Embryonic facial prominence (tissue), 1 donor: ENCODE measurements around the gene DBN1.
A peak's percentile ranks its signal among the peaks of the same experiment; 100 is the strongest.

Experiments used
- DNase-seq: peaks from one replicate; pipeline ENCODE4 v3.0.0-alpha.2; 2016; ENCODE audit errors: extremely low spot score

The DBN1 gene

GRCh38 chr5:177472460-177473442 is 683 bp downstream of the DBN1 start:
- no peak for DNase-seq

DNA sequence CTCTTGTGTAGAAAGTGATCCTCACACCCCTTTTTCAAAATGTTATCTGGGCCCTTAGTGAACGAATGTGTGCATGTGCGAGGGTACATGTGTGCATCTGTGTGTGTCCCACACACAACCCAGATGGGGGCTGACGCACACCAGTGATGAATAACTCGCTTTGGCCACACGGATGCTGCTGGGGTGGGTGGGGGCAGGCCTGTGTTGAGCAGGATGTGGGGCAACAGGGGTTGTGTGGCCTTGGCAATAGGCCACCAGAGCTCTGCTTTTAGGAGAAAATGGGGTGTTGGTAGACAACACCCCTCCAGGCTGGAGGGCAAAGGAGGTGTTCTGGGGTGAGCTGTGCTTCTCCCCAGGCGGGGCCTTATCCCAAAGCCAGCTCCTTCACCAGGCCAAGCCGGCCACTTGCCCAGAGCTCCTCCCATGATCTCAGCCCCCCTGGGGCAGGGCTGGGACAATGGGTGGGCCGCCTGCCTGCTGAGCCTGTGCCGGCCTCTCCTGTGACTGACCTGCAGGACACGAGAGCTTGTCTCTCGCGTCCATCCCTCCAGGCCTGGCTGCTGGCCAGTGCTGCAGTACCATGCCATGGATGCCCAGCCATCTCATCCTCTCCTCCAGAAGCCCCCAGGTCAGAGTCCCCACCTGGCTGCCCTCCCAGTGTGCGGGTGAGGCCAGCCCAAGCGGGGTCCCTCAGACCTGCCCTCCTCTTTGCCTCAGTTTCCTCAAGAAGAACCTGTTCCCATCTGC is 1.7 kb downstream of the DBN1 start:
- no peak for DNase-seq

- no peak for DNase-seq
Observed at GRCh38 chr5:177470759-177471536, 2.5 kb downstream of the DBN1 start.

DNA sequence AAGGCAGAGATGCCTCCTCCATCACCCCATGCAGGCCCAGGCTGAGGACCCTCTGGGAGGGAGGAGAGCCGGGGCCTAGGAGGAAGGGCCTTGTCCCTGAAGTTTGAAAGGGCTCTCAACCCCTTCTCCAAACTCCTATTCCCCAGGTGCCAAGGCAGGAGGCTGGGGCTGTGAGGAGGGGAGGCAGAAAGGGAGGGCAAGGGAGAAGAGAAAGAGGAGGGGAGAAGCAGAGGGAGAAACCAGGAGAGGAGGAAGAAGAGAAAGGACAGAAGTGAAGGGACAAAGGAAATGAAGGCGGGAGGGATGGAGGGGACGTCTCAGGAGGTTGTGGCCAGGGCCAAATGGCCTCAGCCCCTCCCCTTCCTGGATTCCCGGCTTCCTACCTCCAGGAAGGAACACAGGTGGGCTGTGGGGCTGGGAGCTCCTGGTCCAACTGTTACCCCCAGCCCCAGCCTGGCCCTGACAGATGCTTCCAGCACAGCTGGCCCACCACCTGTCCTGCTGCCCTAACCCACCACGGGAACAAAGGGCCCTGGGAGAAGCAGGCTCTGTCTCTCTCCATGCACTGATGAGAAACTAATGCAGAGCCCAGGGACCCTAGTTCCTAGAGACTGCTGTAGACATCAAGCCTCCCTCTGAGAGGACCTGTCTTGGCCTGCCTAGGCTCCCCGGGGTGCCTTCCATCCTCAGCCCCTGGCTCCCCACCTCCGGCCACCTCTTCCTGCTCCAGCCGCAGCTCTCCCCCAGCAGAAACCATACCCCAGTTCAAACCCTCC is 3.5 kb downstream of the DBN1 start:
- no peak for DNase-seq

GRCh38 chr5:177468685-177469628 is 4.5 kb downstream of the DBN1 start:
- no peak for DNase-seq

- no peak for DNase-seq
Observed at GRCh38 chr5:177468329-177468684, 5.1 kb downstream of the DBN1 start.

GRCh38 chr5:177467436-177467835 is 6.0 kb downstream of the DBN1 start:
- DNase-seq: no peak

DNA sequence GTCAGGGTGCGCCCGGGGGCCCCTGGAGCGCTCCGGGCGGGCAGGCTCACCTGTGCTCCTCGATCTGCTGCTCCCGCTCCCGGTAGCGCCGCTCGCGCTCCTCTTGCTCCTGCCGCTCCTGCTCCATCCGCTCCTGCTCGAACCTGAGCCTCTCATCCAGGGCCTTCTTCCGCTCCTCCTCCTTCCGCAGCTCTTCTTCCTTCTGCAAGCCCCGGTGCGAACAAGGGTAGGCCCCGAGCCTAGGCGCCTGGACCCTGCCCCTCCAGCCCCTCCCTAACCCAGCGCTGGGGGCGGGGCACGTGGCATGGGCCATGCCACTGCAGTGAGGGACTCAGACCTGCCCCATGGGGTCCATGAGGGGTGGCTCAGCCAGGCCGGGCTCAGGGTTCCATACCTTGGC is 6.6 kb downstream of the DBN1 start:
- DNase-seq: no peak

- no peak for DNase-seq
Observed at GRCh38 chr5:177465044-177465443, 8.4 kb downstream of the DBN1 start.

DNA sequence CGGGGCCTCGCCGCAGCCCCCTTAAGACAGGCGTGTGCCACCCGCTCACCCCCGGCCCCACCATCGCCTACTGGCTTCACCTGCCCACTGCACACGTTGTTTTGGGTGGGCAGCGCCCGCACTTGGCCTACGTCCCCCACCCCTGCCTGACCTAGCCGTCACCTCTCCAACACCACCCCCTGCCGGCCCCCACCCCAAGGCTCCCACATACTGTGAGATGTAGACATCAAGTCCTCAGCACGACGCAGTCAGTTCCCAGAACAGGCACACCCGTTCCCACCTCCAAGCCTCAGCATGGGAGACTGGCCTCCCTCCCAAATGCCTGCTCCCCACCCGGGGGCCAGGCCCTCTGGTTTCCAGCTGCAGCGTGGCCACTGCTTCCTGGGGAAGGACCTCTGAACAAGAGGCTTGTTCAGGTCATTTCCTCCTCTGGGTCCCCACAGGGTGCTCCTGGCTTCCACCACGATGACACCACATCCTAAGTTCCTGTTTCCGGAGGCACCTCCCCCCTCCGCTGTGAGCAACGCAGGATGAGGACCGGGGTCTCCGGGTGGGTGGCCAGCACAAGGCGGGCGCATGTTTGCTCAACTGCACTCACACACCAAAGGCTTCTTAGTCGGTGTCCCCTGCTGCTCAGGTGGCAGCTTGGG is 11.3 kb downstream of the DBN1 start:
- no peak for DNase-seq

DNA sequence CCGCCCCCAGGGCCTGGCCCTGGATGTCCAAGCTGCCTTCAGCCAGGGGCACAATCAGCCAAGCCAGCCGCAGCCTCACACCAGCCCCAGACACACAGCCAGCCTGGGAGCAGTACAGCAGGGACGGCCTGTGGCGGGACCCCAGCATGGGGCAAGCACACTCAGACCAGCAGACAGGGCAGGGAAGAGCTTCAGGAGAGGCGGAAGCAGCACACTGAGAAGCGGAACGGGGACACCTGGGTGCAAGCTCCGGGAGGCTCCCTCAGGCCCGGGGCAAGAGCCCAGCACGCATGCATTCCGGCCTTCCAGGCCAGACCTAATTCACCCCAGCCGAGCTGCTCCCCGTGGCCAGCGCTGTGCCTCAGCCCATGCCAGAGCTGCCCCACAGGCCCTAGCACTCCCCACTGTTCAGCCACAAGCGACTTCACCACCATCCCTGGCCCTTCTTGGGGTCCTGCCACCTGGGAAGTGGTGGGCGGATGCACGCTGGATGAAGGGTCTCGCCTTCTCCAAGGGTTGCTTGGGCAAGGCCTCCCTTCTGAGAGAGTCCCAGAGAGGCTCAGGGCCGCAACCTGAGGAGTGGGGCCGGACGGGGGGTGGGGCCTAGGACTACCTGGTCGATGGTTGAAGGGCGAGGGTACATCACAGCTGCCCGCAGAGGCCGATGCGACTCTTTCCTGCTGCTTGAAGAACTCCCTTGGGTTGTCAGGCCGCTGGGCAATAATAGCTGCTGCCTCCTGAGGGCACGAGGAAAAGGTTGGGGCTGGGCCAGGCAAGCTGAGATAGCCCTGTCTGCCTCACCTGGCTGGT is 13.4 kb downstream of the DBN1 start:
- no peak for DNase-seq

GRCh38 chr5:177459357-177459756 is 14.1 kb downstream of the DBN1 start:
- no peak for DNase-seq

- DNase-seq: no peak
Observed at GRCh38 chr5:177458912-177459350, 14.5 kb downstream of the DBN1 start.

DNA sequence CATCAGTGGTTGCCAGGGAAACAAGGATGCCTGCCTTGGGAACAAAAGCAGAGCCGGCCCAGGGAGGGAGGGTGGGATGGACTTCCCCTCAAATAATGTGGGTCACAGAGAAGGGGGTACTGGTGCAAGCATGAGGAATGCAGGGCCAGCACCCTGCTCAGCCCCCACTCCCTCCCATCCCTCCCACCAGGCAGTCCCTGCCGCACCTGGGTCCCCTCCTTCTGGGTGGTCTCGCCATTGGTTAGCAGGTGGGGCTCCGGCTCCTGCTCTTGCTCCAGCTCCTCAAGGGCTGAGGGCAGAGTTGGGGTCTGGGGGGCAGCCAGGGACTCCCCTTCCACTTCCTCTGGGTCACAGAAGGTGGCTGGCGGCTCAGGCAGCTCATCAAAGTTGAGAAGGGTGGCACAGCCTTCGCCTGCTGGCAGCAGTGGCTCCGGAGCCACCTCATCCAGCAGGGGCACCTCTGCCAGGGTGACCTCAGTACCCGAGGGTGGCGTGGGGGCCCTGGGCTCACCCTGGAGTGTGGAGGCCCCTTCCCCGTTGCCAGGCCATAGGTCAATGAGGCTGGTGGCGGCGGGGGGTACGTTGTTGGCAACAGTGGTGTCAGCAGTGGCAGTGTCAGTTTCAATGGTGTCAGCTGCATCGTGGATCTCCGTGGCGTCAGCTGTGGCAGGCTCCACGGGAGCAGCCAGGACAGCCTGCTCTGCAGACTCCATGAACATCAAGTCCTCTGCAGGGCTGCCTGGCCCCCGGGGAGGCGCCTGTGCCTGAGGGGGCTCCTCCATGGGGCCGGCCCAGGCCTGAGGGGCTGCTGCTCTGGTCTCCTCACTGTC is 15.4 kb downstream of the DBN1 start:
- no peak for DNase-seq

- DNase-seq: peak; percentile 76
Observed at GRCh38 chr5:177456976-177457851, 16.2 kb downstream of the DBN1 start.

GRCh38 chr5:177456591-177456964 is 16.9 kb downstream of the DBN1 start:
- no peak for DNase-seq
